Kidney epithelial cell (primary cell): ENCODE results near the gene HPS3. TPM values are rescaled to one million over a fixed set of nuclear protein-coding genes. Genes with fewer than 3 reads are reported as not detected.
"Not testable (repeated sequence)": the region's sequence is repeated elsewhere in the genome, so short reads cannot be mapped to it uniquely, and the experiment has no call there.

Experiments
- DNase-seq: peaks from one replicate; pipeline ENCODE4 v3.0.0-alpha.2; 2010; ENCODE audit warnings: low read depth
- H3K27me3 ChIP-seq: 2 replicates; pipeline ENCODE4 v1.6.0; 2011; ENCODE audit warnings: low read length; ENCODE audit not compliant: control insufficient read depth, insufficient read depth
- H3K36me3 ChIP-seq: 2 replicates; pipeline ENCODE4 v1.5.1; 2011; ENCODE audit warnings: low read length; ENCODE audit not compliant: control insufficient read depth, insufficient read depth
- H3K4me3 ChIP-seq: 2 replicates; pipeline ENCODE4 v1.5.1; 2011; ENCODE audit warnings: low read depth, mild to moderate bottlenecking, control low read depth, low read length
- CTCF ChIP-seq: IDR thresholded peaks from 2 replicates; pipeline ENCODE4 v1.5.1; 2011; ENCODE audit warnings: mild to moderate bottlenecking, moderate library complexity, low read length, control low read depth, inconsistent platforms; ENCODE audit not compliant: insufficient read depth, poor library complexity, severe bottlenecking
- total RNA-seq: library from RNA; depleted of rRNA; stranded (reverse); fragments of >200 nt; gene quantifications from 2 replicates; pipeline ENCODE4 v1.2.3, GENCODE V29; 2015

The HPS3 gene
- total RNA-seq, 1 donor from 2014 or later: 19.4 TPM

- H3K27me3 ChIP-seq: no peaks in the 10 kb centered on the region
- TF ChIP-seq CTCF: no peak
- H3K4me3 ChIP-seq: no peak overlapping the region
- peaks cover 1% of the 10 kb centered on the region for H3K36me3 ChIP-seq
- DNase-seq: peak; percentile 98
These were observed 50.7 kb downstream of the HPS3 start for GRCh38 chr3:149180057-149180573.

GRCh38 chr3:149181182-149181581 lies 51.7 kb downstream of the HPS3 start:
- Histone ChIP-seq H3K27me3 (no peaks in the 10 kb centered on the region), H3K36me3 (peaks cover 1% of the 10 kb centered on the region), H3K4me3 (no peak overlapping the region)
- DNase-seq: no peak
- TF ChIP-seq CTCF: no peak

DNA sequence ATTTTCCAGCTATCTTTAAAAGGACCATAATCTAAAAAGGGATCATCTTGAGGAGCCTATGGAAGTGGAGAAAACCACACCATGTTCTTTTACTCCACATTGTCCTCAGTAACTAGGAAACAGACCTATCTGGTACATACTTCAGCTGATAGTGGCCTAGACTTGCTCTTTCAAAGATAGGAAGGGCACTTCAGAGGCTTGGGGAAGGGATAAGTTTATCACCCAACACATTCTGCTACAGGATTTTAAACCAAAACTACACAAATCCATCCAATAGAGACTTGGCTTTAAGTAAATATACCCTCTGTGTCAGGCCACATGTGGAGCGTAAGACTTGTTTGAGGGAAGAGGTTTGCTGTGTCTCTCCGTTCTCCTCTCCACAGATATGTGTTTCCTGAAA lies 56.8 kb downstream of the HPS3 start:
- no peak for DNase-seq
- Histone ChIP-seq H3K4me3 (no peak overlapping the region), H3K36me3 (no peaks in the 10 kb centered on the region), H3K27me3 (no peaks in the 10 kb centered on the region)
- TF ChIP-seq CTCF: no peak

GRCh38 chr3:149186721-149187120 lies 57.3 kb downstream of the HPS3 start:
- TF ChIP-seq CTCF: no peak
- Histone ChIP-seq H3K36me3 (no peaks in the 10 kb centered on the region), H3K4me3 (no peak overlapping the region), H3K27me3 (no peaks in the 10 kb centered on the region)
- no peak for DNase-seq

GRCh38 chr3:149188494-149188893 lies 59.1 kb downstream of the HPS3 start:
- Histone ChIP-seq H3K27me3 (no peaks in the 10 kb centered on the region), H3K4me3 (no peak overlapping the region), H3K36me3 (no peaks in the 10 kb centered on the region)
- no peak for TF ChIP-seq CTCF
- no peak for DNase-seq

- DNase-seq: no peak
- TF ChIP-seq CTCF: no peak
- H3K27me3 ChIP-seq: no peaks in the 10 kb centered on the region
- no peaks in the 10 kb centered on the region for H3K36me3 ChIP-seq
- no peak overlapping the region for H3K4me3 ChIP-seq
These were observed 65.8 kb downstream of the HPS3 start for GRCh38 chr3:149195221-149195620.

- not testable (repeated sequence) for H3K36me3 ChIP-seq, H3K4me3 ChIP-seq, H3K27me3 ChIP-seq, DNase-seq
These were observed 67.6 kb downstream of the HPS3 start for GRCh38 chr3:149196805-149197592.
